Testis (tissue), 2 donors: Measurements from ENCODE around the gene HSD3B2.

Experiments used
- POLR2A ChIP-seq: fragments of 450-650 bp; IDR thresholded peaks from one replicate; pipeline ENCODE4 v1.6.1; 2017; ENCODE audit warnings: antibody characterized with exemption, mild to moderate bottlenecking, moderate library complexity
- TF ChIP-seq, protein P1 (sequence below), 3 experiments: fragments of 450-650 bp in 2 of 3; fragments of 200-600 bp in 1 of 3; sonication (generic) in 1 of 3; IDR thresholded peaks; one replicate each; pipeline ENCODE4 v1.5.1; 2016 to 2019; ENCODE audit warnings: antibody characterized with exemption in 3 of 3, mild to moderate bottlenecking in 2 of 3, moderate library complexity in 1 of 3

DNA sequence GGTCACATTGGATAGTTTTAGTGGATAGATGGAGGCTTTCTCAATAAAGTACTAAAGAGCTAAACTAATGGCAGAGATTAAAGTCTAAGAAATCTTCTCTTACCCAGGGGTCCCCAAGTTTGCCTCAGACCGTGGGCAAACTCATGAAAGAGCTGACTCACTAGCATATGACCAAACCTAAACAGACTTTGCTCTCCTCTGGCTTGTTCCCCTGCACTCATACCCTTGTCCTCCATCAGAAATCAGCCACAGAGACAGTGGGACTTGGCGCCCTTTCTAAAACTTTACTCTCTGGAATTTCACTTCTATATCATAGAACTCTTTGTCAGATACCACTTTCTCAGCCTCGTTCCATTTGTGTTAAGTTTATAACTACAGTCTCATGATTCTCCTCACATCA, 17.0 kb upstream of the HSD3B2 start:
- TF ChIP-seq, protein P1, sequence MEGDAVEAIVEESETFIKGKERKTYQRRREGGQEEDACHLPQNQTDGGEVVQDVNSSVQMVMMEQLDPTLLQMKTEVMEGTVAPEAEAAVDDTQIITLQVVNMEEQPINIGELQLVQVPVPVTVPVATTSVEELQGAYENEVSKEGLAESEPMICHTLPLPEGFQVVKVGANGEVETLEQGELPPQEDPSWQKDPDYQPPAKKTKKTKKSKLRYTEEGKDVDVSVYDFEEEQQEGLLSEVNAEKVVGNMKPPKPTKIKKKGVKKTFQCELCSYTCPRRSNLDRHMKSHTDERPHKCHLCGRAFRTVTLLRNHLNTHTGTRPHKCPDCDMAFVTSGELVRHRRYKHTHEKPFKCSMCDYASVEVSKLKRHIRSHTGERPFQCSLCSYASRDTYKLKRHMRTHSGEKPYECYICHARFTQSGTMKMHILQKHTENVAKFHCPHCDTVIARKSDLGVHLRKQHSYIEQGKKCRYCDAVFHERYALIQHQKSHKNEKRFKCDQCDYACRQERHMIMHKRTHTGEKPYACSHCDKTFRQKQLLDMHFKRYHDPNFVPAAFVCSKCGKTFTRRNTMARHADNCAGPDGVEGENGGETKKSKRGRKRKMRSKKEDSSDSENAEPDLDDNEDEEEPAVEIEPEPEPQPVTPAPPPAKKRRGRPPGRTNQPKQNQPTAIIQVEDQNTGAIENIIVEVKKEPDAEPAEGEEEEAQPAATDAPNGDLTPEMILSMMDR (IDR thresholded peaks at IDR 0.05) = no peak
- no peak for TF ChIP-seq POLR2A
